Nephron (organoid): Measurements from ENCODE around the gene ADAMTSL3.

Source experiments
- H3K27ac Mint-ChIP-seq, 3 experiments: 2 replicates each; pipeline ENCODE4 v1.8.0; 2020; ENCODE audit warnings: mixed read lengths in 3 of 3, mild to moderate bottlenecking in 2 of 3, moderate library complexity in 1 of 3
- H3K27me3 Mint-ChIP-seq: 2 replicates; pipeline ENCODE4 v1.8.0; 2021; ENCODE audit warnings: low read depth, mild to moderate bottlenecking, moderate library complexity, mixed read lengths
- H3K36me3 Mint-ChIP-seq: 2 replicates; pipeline ENCODE4 v1.8.0; 2020; ENCODE audit warnings: low read depth, mixed read lengths
- H3K4me1 Mint-ChIP-seq: 2 replicates; pipeline ENCODE4 v1.8.0; 2020; ENCODE audit warnings: mixed read lengths
- H3K4me3 Mint-ChIP-seq, 3 experiments: 2 replicates each; pipeline ENCODE4 v1.8.0; 2020; ENCODE audit warnings: mild to moderate bottlenecking in 3 of 3, mixed read lengths in 3 of 3, moderate library complexity in 2 of 3
- H3K9me3 Mint-ChIP-seq: 2 replicates; pipeline ENCODE4 v1.8.0; 2020; ENCODE audit warnings: mixed read lengths
- TF ChIP-seq, protein P1 (sequence below), 3 experiments: fragments of 200-600 bp; sonication (generic); IDR thresholded peaks; one replicate each; pipeline ENCODE4 v1.5.0; 2021; ENCODE audit warnings: antibody characterized with exemption in 3 of 3; ENCODE audit not compliant: unreplicated experiment in 3 of 3

The ADAMTSL3 gene

GRCh38 chr15:83880529-83880928, 226.6 kb downstream of the ADAMTSL3 start:
- TF ChIP-seq, protein P1, sequence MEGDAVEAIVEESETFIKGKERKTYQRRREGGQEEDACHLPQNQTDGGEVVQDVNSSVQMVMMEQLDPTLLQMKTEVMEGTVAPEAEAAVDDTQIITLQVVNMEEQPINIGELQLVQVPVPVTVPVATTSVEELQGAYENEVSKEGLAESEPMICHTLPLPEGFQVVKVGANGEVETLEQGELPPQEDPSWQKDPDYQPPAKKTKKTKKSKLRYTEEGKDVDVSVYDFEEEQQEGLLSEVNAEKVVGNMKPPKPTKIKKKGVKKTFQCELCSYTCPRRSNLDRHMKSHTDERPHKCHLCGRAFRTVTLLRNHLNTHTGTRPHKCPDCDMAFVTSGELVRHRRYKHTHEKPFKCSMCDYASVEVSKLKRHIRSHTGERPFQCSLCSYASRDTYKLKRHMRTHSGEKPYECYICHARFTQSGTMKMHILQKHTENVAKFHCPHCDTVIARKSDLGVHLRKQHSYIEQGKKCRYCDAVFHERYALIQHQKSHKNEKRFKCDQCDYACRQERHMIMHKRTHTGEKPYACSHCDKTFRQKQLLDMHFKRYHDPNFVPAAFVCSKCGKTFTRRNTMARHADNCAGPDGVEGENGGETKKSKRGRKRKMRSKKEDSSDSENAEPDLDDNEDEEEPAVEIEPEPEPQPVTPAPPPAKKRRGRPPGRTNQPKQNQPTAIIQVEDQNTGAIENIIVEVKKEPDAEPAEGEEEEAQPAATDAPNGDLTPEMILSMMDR (IDR thresholded peaks at IDR 0.05; ENCODE audit: unreplicated experiment in 3 of 3): no peak
- H3K4me3 Mint-ChIP-seq: no peak overlapping the region
- H3K4me1 Mint-ChIP-seq: no peaks in the 10 kb centered on the region
- H3K9me3 Mint-ChIP-seq: no peaks in the 10 kb centered on the region
- H3K27ac Mint-ChIP-seq: no peak overlapping the region
- H3K36me3 Mint-ChIP-seq: no peaks in the 10 kb centered on the region
- H3K27me3 Mint-ChIP-seq: peaks cover 3% of the 10 kb centered on the region

DNA sequence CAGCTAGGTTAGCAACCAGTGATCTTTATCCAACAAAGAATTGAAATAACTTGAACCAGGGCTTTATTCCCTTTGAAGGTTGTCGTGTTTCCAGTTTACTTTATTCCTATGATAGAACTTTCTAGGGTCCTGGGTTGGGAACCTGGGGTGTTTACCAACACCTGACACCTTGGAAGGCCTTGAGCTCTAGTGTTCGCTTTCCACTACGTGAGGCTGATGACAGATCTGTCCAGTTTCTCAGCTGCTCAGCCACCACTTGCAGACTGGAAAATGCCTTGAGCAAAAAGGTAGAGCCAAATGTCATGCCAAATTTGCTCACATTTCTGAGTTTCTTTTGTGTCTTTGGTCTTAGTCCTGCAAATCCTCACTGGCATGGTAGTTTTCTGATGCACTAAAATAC, 227.2 kb downstream of the ADAMTSL3 start:
- TF ChIP-seq, protein P1 (IDR thresholded peaks at IDR 0.05; ENCODE audit: unreplicated experiment in 3 of 3): no peak

GRCh38 chr15:83886321-83886720, 232.4 kb downstream of the ADAMTSL3 start:
- peaks cover 4% of the 10 kb centered on the region for H3K27me3 Mint-ChIP-seq
- no peaks in the 10 kb centered on the region for H3K36me3 Mint-ChIP-seq

More for the DNA sequence above, 227.2 kb downstream of the ADAMTSL3 start:
- no peaks in the 10 kb centered on the region for H3K36me3 Mint-ChIP-seq
- H3K4me3 Mint-ChIP-seq: no peak overlapping the region
- H3K27me3 Mint-ChIP-seq: peaks cover 3% of the 10 kb centered on the region
- no peaks in the 10 kb centered on the region for H3K9me3 Mint-ChIP-seq
- H3K27ac Mint-ChIP-seq: no peak overlapping the region
- no peaks in the 10 kb centered on the region for H3K4me1 Mint-ChIP-seq

GRCh38 chr15:83887404-83887803, 233.5 kb downstream of the ADAMTSL3 start:
- TF ChIP-seq, protein P1 (IDR thresholded peaks at IDR 0.05; ENCODE audit: unreplicated experiment in 3 of 3): no peak
- H3K9me3 Mint-ChIP-seq: no peaks in the 10 kb centered on the region
- H3K27ac Mint-ChIP-seq: no peak overlapping the region
- H3K27me3 Mint-ChIP-seq: peaks cover 4% of the 10 kb centered on the region
- no peak overlapping the region for H3K4me3 Mint-ChIP-seq
- H3K4me1 Mint-ChIP-seq: peaks cover 14% of the 10 kb centered on the region
- H3K36me3 Mint-ChIP-seq: no peaks in the 10 kb centered on the region

More at GRCh38 chr15:83886321-83886720, 232.4 kb downstream of the ADAMTSL3 start:
- no peaks in the 10 kb centered on the region for H3K9me3 Mint-ChIP-seq
- no peak overlapping the region for H3K4me3 Mint-ChIP-seq
- peaks cover 12% of the 10 kb centered on the region for H3K4me1 Mint-ChIP-seq
- H3K27ac Mint-ChIP-seq: no peak overlapping the region
- TF ChIP-seq, protein P1 (IDR thresholded peaks at IDR 0.05; ENCODE audit: unreplicated experiment in 3 of 3): no peak

DNA sequence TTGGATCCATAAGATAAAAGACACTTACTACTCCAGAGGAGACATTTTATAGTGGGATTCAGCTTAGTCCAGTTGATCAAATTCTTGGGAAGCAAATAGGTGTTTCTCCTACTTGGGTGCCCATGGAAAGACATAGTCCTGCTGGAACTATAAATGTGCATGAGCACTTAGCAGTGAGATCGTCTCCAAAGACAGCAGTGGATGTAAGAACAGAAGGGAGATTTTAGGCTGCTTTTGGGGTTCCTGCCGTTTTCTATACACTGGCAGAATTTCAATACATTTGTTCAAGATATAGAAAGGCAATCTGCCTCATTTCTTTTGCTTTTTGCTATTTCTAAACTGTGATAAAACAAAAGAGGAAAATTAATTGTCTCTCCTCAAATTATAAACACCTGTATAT, 234.0 kb downstream of the ADAMTSL3 start:
- Mint-ChIP-seq H3K9me3 (no peaks in the 10 kb centered on the region), H3K27me3 (peaks cover 4% of the 10 kb centered on the region), H3K4me3 (no peak overlapping the region), H3K4me1 (peaks cover 14% of the 10 kb centered on the region), H3K27ac (no peak overlapping the region), H3K36me3 (no peaks in the 10 kb centered on the region)
- TF ChIP-seq, protein P1 (IDR thresholded peaks at IDR 0.05; ENCODE audit: unreplicated experiment in 3 of 3): no peak

DNA sequence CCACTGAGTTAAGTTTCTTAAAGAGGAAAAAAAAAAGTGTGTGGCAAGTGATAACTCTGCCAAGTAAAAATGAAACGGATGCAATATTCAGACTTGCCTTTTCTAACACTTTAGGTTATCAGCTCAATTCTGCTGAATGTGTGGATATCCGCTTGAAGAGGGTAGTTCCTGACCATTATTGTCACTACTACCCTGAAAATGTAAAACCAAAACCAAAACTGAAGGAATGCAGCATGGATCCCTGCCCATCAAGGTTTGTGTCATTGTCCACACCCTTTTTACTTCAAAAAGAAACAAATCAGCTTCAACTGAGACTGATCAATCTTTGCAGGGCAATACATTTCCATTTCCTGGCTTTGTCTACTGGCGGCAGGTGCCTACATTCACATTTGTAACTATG, 236.1 kb downstream of the ADAMTSL3 start:
- Mint-ChIP-seq H3K4me3 (no peak overlapping the region), H3K36me3 (no peaks in the 10 kb centered on the region), H3K4me1 (peaks cover 14% of the 10 kb centered on the region), H3K27me3 (peaks cover 4% of the 10 kb centered on the region), H3K9me3 (no peaks in the 10 kb centered on the region), H3K27ac (no peak overlapping the region)
- TF ChIP-seq, protein P1 (IDR thresholded peaks at IDR 0.05; ENCODE audit: unreplicated experiment in 3 of 3): no peak
